HuH-7.5 (cell line): ENCODE results near the gene SGTA.

ENCODE experiments used
- DNase-seq: peaks from one replicate; pipeline ENCODE4 v3.0.0; 2011; ENCODE audit warnings: low spot score

Gene SGTA

GRCh38 chr19:2809387-2810140, 26.5 kb upstream of the SGTA start:
- no peak for DNase-seq

- DNase-seq: peak; percentile 12
These were observed 25.3 kb upstream of the SGTA start for GRCh38 chr19:2808129-2808941.

- no peak for DNase-seq
These were observed 24.5 kb upstream of the SGTA start for GRCh38 chr19:2807379-2808128.

- DNase-seq: no peak
These were observed 23.8 kb upstream of the SGTA start for GRCh38 chr19:2806736-2807378.

- no peak for DNase-seq
These were observed 23.0 kb upstream of the SGTA start for GRCh38 chr19:2805991-2806649.

- DNase-seq: no peak
These were observed 22.3 kb upstream of the SGTA start for GRCh38 chr19:2805261-2805900.

- DNase-seq: no peak
These were observed 21.3 kb upstream of the SGTA start for GRCh38 chr19:2804156-2805004.

GRCh38 chr19:2803486-2804155, 20.5 kb upstream of the SGTA start:
- DNase-seq: no peak

- no peak for DNase-seq
These were observed 19.8 kb upstream of the SGTA start for GRCh38 chr19:2802826-2803225.

- no peak for DNase-seq
These were observed 17.4 kb upstream of the SGTA start for GRCh38 chr19:2800506-2800905.

GRCh38 chr19:2799273-2800020, 16.4 kb upstream of the SGTA start:
- DNase-seq: no peak

- no peak for DNase-seq
These were observed 15.7 kb upstream of the SGTA start for GRCh38 chr19:2798733-2799132.

GRCh38 chr19:2798158-2798685, 15.1 kb upstream of the SGTA start:
- DNase-seq: no peak

- DNase-seq: no peak
These were observed 14.2 kb upstream of the SGTA start for GRCh38 chr19:2797280-2797679.

GRCh38 chr19:2796659-2797266, 13.7 kb upstream of the SGTA start:
- no peak for DNase-seq

GRCh38 chr19:2795827-2796658, 13.0 kb upstream of the SGTA start:
- no peak for DNase-seq

GRCh38 chr19:2793577-2793976, 10.5 kb upstream of the SGTA start:
- DNase-seq: no peak
